Mesothelial cell of epicardium (in vitro differentiated cells): ENCODE results near the gene TBC1D4. TPM values are rescaled to one million over a fixed set of nuclear protein-coding genes. Genes with fewer than 3 reads are reported as not detected.

ENCODE experiments used
- DNase-seq, 2 experiments: peaks; one replicate each; pipeline ENCODE4 v3.0.0; 2021; ENCODE audit warnings: low spot score in 2 of 2; ENCODE audit not compliant: unreplicated experiment in 2 of 2
- H3K27ac Mint-ChIP-seq: 2 replicates; pipeline ENCODE4 v1.8.0; 2021; ENCODE audit warnings: mixed read lengths
- H3K27me3 Mint-ChIP-seq: 2 replicates; pipeline ENCODE4 v1.8.0; 2021; ENCODE audit warnings: low read depth, mixed read lengths
- H3K36me3 Mint-ChIP-seq: 2 replicates; pipeline ENCODE4 v1.8.0; 2021; ENCODE audit warnings: mixed read lengths
- H3K4me1 Mint-ChIP-seq: 2 replicates; pipeline ENCODE4 v1.8.0; 2021; ENCODE audit warnings: mixed read lengths
- H3K4me3 Mint-ChIP-seq: 2 replicates; pipeline ENCODE4 v1.8.0; 2021; ENCODE audit warnings: mild to moderate bottlenecking, moderate library complexity, mixed read lengths
- H3K9me3 Mint-ChIP-seq: 2 replicates; pipeline ENCODE4 v1.8.0; 2021; ENCODE audit warnings: mixed read lengths
- CTCF ChIP-seq: fragments of 200-600 bp; sonication (generic); IDR thresholded peaks from one replicate; pipeline ENCODE4 v1.5.0; 2021; ENCODE audit warnings: antibody characterized with exemption; ENCODE audit not compliant: unreplicated experiment
- total RNA-seq: library from RNA; stranded (reverse); gene quantifications from 3 replicates; pipeline ENCODE4 v1.2.1, GENCODE V29; 2021

Gene TBC1D4
- total RNA-seq, 1 donor from 2014 or later: 20.5 TPM

DNA sequence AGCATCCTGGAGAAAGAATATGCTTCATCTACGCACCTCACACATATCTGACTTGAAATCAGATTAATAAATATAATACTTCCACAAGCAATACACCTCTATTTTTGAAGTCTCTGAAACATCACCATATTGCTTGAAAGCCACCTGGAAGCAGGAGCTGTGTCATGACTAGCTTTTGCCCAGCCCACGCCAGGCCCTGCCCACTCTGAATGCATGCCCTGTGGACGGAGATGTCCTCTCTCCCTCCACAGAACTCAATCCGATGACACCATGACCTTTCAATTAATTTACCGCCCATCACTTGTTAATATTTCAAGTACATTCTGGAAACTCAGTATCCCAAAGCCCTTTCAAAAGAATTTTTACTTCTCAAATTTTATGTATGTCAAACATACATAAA, 108.0 kb downstream of the TBC1D4 start:
- Mint-ChIP-seq H3K36me3 (no peaks in the 10 kb centered on the region), H3K4me3 (no peak overlapping the region), H3K27me3 (no peaks in the 10 kb centered on the region), H3K27ac (peak overlapping the region; percentile 13), H3K4me1 (peaks cover 22% of the 10 kb centered on the region), H3K9me3 (no peaks in the 10 kb centered on the region)
- DNase-seq: no peak
- TF ChIP-seq CTCF: no peak

- peaks cover 26% of the 10 kb centered on the region for H3K4me1 Mint-ChIP-seq
- no peak overlapping the region for H3K4me3 Mint-ChIP-seq
- no peaks in the 10 kb centered on the region for H3K9me3 Mint-ChIP-seq
- H3K36me3 Mint-ChIP-seq: no peaks in the 10 kb centered on the region
- TF ChIP-seq CTCF: no peak
- peak overlapping the region; percentile 13 for H3K27ac Mint-ChIP-seq
- DNase-seq: no peak
- H3K27me3 Mint-ChIP-seq: no peaks in the 10 kb centered on the region
Observed at GRCh38 chr13:75372923-75373841, 108.8 kb downstream of the TBC1D4 start.

DNA sequence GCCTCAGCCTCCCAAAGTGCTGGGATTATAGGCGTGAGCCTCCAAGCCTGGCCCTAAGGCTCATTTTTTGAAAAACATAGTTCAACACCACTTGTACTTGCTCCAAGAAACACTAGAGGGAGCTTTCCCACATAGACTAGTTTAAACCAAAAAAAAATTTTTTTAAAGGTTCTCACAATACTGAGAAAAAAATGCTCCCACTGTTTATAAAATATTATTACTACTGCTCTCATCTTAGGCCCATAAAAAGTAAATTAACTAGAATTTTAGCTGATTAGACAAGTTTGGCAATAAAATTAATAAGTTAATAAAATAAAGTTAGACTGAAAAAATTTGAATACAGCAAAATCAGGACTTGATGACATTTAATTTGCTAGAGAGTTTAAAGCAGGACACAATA, 109.5 kb downstream of the TBC1D4 start:
- Mint-ChIP-seq H3K27ac (no peak overlapping the region), H3K27me3 (no peaks in the 10 kb centered on the region), H3K36me3 (no peaks in the 10 kb centered on the region), H3K9me3 (no peaks in the 10 kb centered on the region), H3K4me1 (peaks cover 29% of the 10 kb centered on the region), H3K4me3 (no peak overlapping the region)
- DNase-seq: no peak
- peak; percentile 60 for TF ChIP-seq CTCF

GRCh38 chr13:75371203-75371602, 110.8 kb downstream of the TBC1D4 start:
- H3K9me3 Mint-ChIP-seq: no peaks in the 10 kb centered on the region
- H3K4me1 Mint-ChIP-seq: peaks cover 41% of the 10 kb centered on the region
- no peak overlapping the region for H3K4me3 Mint-ChIP-seq
- no peak for TF ChIP-seq CTCF
- no peak for DNase-seq
- H3K27me3 Mint-ChIP-seq: no peaks in the 10 kb centered on the region
- H3K36me3 Mint-ChIP-seq: no peaks in the 10 kb centered on the region
- H3K27ac Mint-ChIP-seq: no peak overlapping the region

DNA sequence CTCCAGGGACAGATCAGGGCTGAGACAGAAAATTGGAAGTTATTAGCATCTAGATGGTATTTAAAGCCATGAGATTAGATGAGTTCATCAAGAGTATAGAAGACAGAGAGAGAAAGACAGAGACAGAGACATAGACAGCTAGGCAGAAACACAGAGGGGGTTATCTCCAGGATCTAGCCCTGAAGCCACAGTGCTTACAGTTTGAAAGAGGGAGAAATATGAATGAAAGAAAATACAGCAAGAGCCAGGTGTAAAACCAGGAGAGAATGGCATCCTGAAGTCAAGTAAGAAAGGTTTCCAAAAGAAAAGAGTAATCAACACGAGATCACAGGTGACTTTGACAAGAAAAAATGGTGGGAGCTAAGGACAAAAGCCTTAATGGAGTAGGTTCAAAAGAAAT, 111.2 kb downstream of the TBC1D4 start:
- Mint-ChIP-seq H3K4me1 (peaks cover 45% of the 10 kb centered on the region), H3K4me3 (no peak overlapping the region), H3K27ac (no peak overlapping the region), H3K9me3 (no peaks in the 10 kb centered on the region), H3K27me3 (no peaks in the 10 kb centered on the region), H3K36me3 (no peaks in the 10 kb centered on the region)
- TF ChIP-seq CTCF: no peak
- DNase-seq: no peak
